Neural progenitor cell (in vitro differentiated cells): ENCODE results near the gene PIWIL4. TPM values are rescaled to one million over a fixed set of nuclear protein-coding genes. Genes with fewer than 3 reads are reported as not detected.

ENCODE experiments used
- DNase-seq: peaks from one replicate; pipeline ENCODE4 v3.0.0-alpha.2; 2016; ENCODE audit warnings: low spot score
- H2AFZ ChIP-seq: fragments of 200-600 bp; sonication (generic); replicated peaks from 2 replicates; pipeline ENCODE4 v1.6.1; 2016; ENCODE audit warnings: antibody characterized with exemption
- H3F3A ChIP-seq: fragments of 200-600 bp; sonication (generic); 2 replicates; pipeline ENCODE4 v1.6.1; 2016; ENCODE audit warnings: antibody characterized with exemption, low read depth
- H3K27ac ChIP-seq: fragments of 200-600 bp; sonication (generic); 2 replicates; pipeline ENCODE4 v1.5.1; 2016; ENCODE audit warnings: mild to moderate bottlenecking
- H3K27me3 ChIP-seq: fragments of 200-600 bp; sonication (generic); 2 replicates; pipeline ENCODE4 v1.6.1; 2016; ENCODE audit warnings: mild to moderate bottlenecking, moderate library complexity
- H3K36me3 ChIP-seq: fragments of 200-600 bp; sonication (generic); 2 replicates; pipeline ENCODE4 v1.5.1; 2016
- H3K4me1 ChIP-seq: fragments of 200-600 bp; sonication (generic); 2 replicates; pipeline ENCODE4 v1.6.1; 2016; ENCODE audit warnings: mixed run types
- H3K4me2 ChIP-seq: fragments of 200-600 bp; sonication (generic); 2 replicates; pipeline ENCODE4 v1.6.1; 2016
- H3K4me3 ChIP-seq: fragments of 200-600 bp; sonication (generic); 2 replicates; pipeline ENCODE4 v1.5.1; 2016
- H3K79me2 ChIP-seq: fragments of 200-600 bp; sonication (generic); 2 replicates; pipeline ENCODE4 v1.6.1; 2016; ENCODE audit warnings: low read depth
- H3K9ac ChIP-seq: fragments of 200-600 bp; sonication (generic); 2 replicates; pipeline ENCODE4 v1.6.1; 2016
- H3K9me3 ChIP-seq: fragments of 200-600 bp; sonication (generic); 2 replicates; pipeline ENCODE4 v1.5.1; 2016; ENCODE audit warnings: low read depth
- H4K20me1 ChIP-seq: fragments of 200-600 bp; sonication (generic); 2 replicates; pipeline ENCODE4 v1.6.1; 2016; ENCODE audit warnings: low read depth
- H3K27ac Mint-ChIP-seq: 3 replicates; pipeline ENCODE4 v1.8.0; 2021; ENCODE audit warnings: mixed read lengths
- H3K27me3 Mint-ChIP-seq: 2 replicates; pipeline ENCODE4 v1.8.0; 2022; ENCODE audit warnings: low read depth, mild to moderate bottlenecking, inconsistent platforms, moderate library complexity, mixed read lengths; ENCODE audit not compliant: insufficient read depth
- H3K36me3 Mint-ChIP-seq: 3 replicates; pipeline ENCODE4 v1.8.0; 2021; ENCODE audit warnings: mixed read lengths
- H3K4me1 Mint-ChIP-seq: 3 replicates; pipeline ENCODE4 v1.8.0; 2021; ENCODE audit warnings: mixed read lengths
- H3K4me3 Mint-ChIP-seq: 3 replicates; pipeline ENCODE4 v1.8.0; 2021; ENCODE audit warnings: mild to moderate bottlenecking, moderate library complexity, mixed read lengths
- H3K9me3 Mint-ChIP-seq: 3 replicates; pipeline ENCODE4 v1.8.0; 2020; ENCODE audit warnings: mixed read lengths
- CTCF ChIP-seq: fragments of 200-600 bp; sonication (generic); IDR thresholded peaks from 2 replicates; pipeline ENCODE4 v1.5.1; 2017; ENCODE audit warnings: antibody characterized with exemption, mild to moderate bottlenecking
- EZH2 ChIP-seq: fragments of 200-600 bp; sonication (generic); IDR thresholded peaks from 2 replicates; pipeline ENCODE4 v1.6.1; 2017; ENCODE audit warnings: antibody characterized with exemption, mild to moderate bottlenecking, moderate library complexity
- EZH2phosphoT487 ChIP-seq: fragments of 200-600 bp; sonication (generic); IDR thresholded peaks from 2 replicates; pipeline ENCODE4 v1.6.1; 2017; ENCODE audit warnings: antibody characterized with exemption
- total RNA-seq: library from RNA; depleted of rRNA; stranded (reverse); fragments of >200 nt; gene quantifications from 2 replicates; pipeline ENCODE4 v1.2.3, GENCODE V29; 2015; ENCODE audit warnings: low replicate concordance

Gene PIWIL4
- total RNA-seq, 1 donor from 2014 or later: 1.3 TPM

- no peaks in the 10 kb centered on the region for H3K27me3 ChIP-seq
- H3F3A ChIP-seq: no peaks in the 10 kb centered on the region
- DNase-seq: no peak
- no peaks in the 10 kb centered on the region for H3K79me2 ChIP-seq
- no peaks in the 10 kb centered on the region for H3K27me3 Mint-ChIP-seq
- H3K27ac ChIP-seq: no peak overlapping the region
- TF ChIP-seq CTCF (no peak), EZH2 (no peak), EZH2phosphoT487 (no peak)
- H3K9me3 ChIP-seq: no peaks in the 10 kb centered on the region
- H3K9me3 Mint-ChIP-seq: peaks cover 5% of the 10 kb centered on the region
- H3K9ac ChIP-seq: no peak overlapping the region
- no peak overlapping the region for H3K4me2 ChIP-seq
- H3K27ac Mint-ChIP-seq: no peak overlapping the region
- H3K4me1 Mint-ChIP-seq: no peaks in the 10 kb centered on the region
- H4K20me1 ChIP-seq: no peaks in the 10 kb centered on the region
- H2AFZ ChIP-seq: peak overlapping the region; percentile 3
- no peaks in the 10 kb centered on the region for H3K4me1 ChIP-seq
- H3K4me3 Mint-ChIP-seq: no peak overlapping the region
- H3K36me3 Mint-ChIP-seq: no peaks in the 10 kb centered on the region
- no peaks in the 10 kb centered on the region for H3K36me3 ChIP-seq
- H3K4me3 ChIP-seq: no peak overlapping the region
Observed at GRCh38 chr11:94574193-94574961, 7.2 kb downstream of the PIWIL4 start.

GRCh38 chr11:94576306-94576705 is 9.1 kb downstream of the PIWIL4 start:
- Histone ChIP-seq H3K4me2 (no peak overlapping the region), H3K9me3 (no peaks in the 10 kb centered on the region), H3F3A (no peaks in the 10 kb centered on the region), H3K27ac (no peak overlapping the region), H3K36me3 (no peaks in the 10 kb centered on the region), H3K4me3 (no peak overlapping the region), H3K27me3 (no peaks in the 10 kb centered on the region), H3K9ac (no peak overlapping the region), H3K79me2 (no peaks in the 10 kb centered on the region), H2AFZ (no peak overlapping the region), H3K4me1 (no peaks in the 10 kb centered on the region), H4K20me1 (no peaks in the 10 kb centered on the region)
- Mint-ChIP-seq H3K27ac (no peak overlapping the region), H3K4me3 (no peak overlapping the region), H3K36me3 (no peaks in the 10 kb centered on the region), H3K27me3 (no peaks in the 10 kb centered on the region), H3K4me1 (no peaks in the 10 kb centered on the region), H3K9me3 (peaks cover 5% of the 10 kb centered on the region)
- no peak for DNase-seq
- TF ChIP-seq EZH2 (no peak), CTCF (no peak), EZH2phosphoT487 (no peak)

GRCh38 chr11:94577841-94578240 is 10.7 kb downstream of the PIWIL4 start:
- Histone ChIP-seq H3K9me3 (no peaks in the 10 kb centered on the region), H3K36me3 (no peaks in the 10 kb centered on the region), H3K4me2 (no peak overlapping the region), H2AFZ (no peak overlapping the region), H4K20me1 (no peaks in the 10 kb centered on the region), H3K4me1 (peaks cover 12% of the 10 kb centered on the region), H3K27ac (no peak overlapping the region), H3K27me3 (no peaks in the 10 kb centered on the region), H3K4me3 (no peak overlapping the region), H3K79me2 (no peaks in the 10 kb centered on the region), H3K9ac (no peak overlapping the region), H3F3A (no peaks in the 10 kb centered on the region)
- Mint-ChIP-seq H3K4me1 (no peaks in the 10 kb centered on the region), H3K27ac (no peak overlapping the region), H3K36me3 (no peaks in the 10 kb centered on the region), H3K4me3 (no peak overlapping the region), H3K9me3 (peaks cover 2% of the 10 kb centered on the region), H3K27me3 (no peaks in the 10 kb centered on the region)
- TF ChIP-seq EZH2: no peak
- TF ChIP-seq CTCF: no peak
- no peak for TF ChIP-seq EZH2phosphoT487
- no peak for DNase-seq
